ENCODE measurements around the gene PDE1C.

Gene PDE1C

GRCh38 chr7:31772211-31772610, 298.0 kb downstream of the PDE1C start:
- no peak for DNase-seq (ENCODE audit: low read depth)

- DNase-seq (ENCODE audit: low read depth): no peak
Observed at GRCh38 chr7:31767686-31768358, 302.4 kb downstream of the PDE1C start.

GRCh38 chr7:31764462-31764861, 305.7 kb downstream of the PDE1C start:
- no peak for DNase-seq (ENCODE audit: low read depth)

- DNase-seq (ENCODE audit: low read depth): no peak
Observed at GRCh38 chr7:31763548-31763947, 306.7 kb downstream of the PDE1C start.

- no peak for DNase-seq (ENCODE audit: low read depth)
Observed at GRCh38 chr7:31761646-31762045, 308.6 kb downstream of the PDE1C start.

- DNase-seq (ENCODE audit: low read depth): no peak
Observed at GRCh38 chr7:31758755-31759154, 311.5 kb downstream of the PDE1C start.

- DNase-seq (ENCODE audit: low read depth): no peak
Observed at GRCh38 chr7:31751726-31752125, 318.5 kb downstream of the PDE1C start.

- no peak for DNase-seq (ENCODE audit: low read depth)
Observed at GRCh38 chr7:31748084-31748483, 322.1 kb downstream of the PDE1C start.

- no peak for DNase-seq (ENCODE audit: low read depth)
Observed at GRCh38 chr7:31747553-31747952, 322.7 kb downstream of the PDE1C start.

- DNase-seq (ENCODE audit: low read depth): no peak
Observed at GRCh38 chr7:31744294-31744874, 325.8 kb downstream of the PDE1C start.

- no peak for DNase-seq (ENCODE audit: low read depth)
Observed at GRCh38 chr7:31741852-31742251, 328.4 kb downstream of the PDE1C start.

- DNase-seq (ENCODE audit: low read depth): no peak
Observed at GRCh38 chr7:31735991-31736982, 333.9 kb downstream of the PDE1C start.

GRCh38 chr7:31734456-31734855, 335.8 kb downstream of the PDE1C start:
- no peak for DNase-seq (ENCODE audit: low read depth)

- DNase-seq (ENCODE audit: low read depth): no peak
Observed at GRCh38 chr7:31729195-31729804, 340.9 kb downstream of the PDE1C start.

- DNase-seq (ENCODE audit: low read depth): no peak
Observed at GRCh38 chr7:31724696-31725095, 345.5 kb downstream of the PDE1C start.

GRCh38 chr7:31720366-31720765, 349.8 kb downstream of the PDE1C start:
- DNase-seq (ENCODE audit: low read depth): no peak

GRCh38 chr7:31716355-31716754, 353.9 kb downstream of the PDE1C start:
- no peak for DNase-seq (ENCODE audit: low read depth)

- no peak for DNase-seq (ENCODE audit: low read depth)
Observed at GRCh38 chr7:31710171-31710570, 360.0 kb downstream of the PDE1C start.

GRCh38 chr7:31707089-31707488, 363.1 kb downstream of the PDE1C start:
- no peak for DNase-seq (ENCODE audit: low read depth)

GRCh38 chr7:31705377-31705776, 364.8 kb downstream of the PDE1C start:
- no peak for DNase-seq (ENCODE audit: low read depth)

- DNase-seq (ENCODE audit: low read depth): no peak
Observed at GRCh38 chr7:31702354-31702753, 367.9 kb downstream of the PDE1C start.

Data from activated T-cell treated with anti-CD3 and anti-CD28 coated beads for 1 hour (primary cell).